PC-3 (cell line): ENCODE results near the gene AMELX. TPM values are rescaled to one million over a fixed set of nuclear protein-coding genes. Genes with fewer than 3 reads are reported as not detected.

Experiments
- ATAC-seq: fragments of 200-7000 bp; cut with Tn5 transposase; 2 replicates; pipeline ENCODE4 v1.9.1; 2020; ENCODE audit warnings: mild to moderate bottlenecking, moderate library complexity
- BruUV-seq: library from RNA; stranded (reverse); fragments of 400-500 nt; replicated peaks from 2 replicates; lab custom pipeline; 2021; lab: Mats Ljungman, UMichigan
- CTCF ChIA-PET: fragments of 300-600 bp; sonication (Branson Sonifier 250); formaldehyde crosslinking; loops from one replicate; lab custom pipeline; 2022; ENCODE audit warnings: antibody characterized with exemption; lab: Charles Lee
- POLR2A ChIA-PET: fragments of 300-600 bp; sonication (Branson Sonifier 250); formaldehyde crosslinking; loops from one replicate; lab custom pipeline; 2022; ENCODE audit warnings: antibody characterized with exemption; ENCODE audit not compliant: unreplicated experiment; lab: Charles Lee
- DNase-seq: peaks from one replicate; pipeline ENCODE4 v3.0.0-alpha.2; 2015
- H2AFZ ChIP-seq: fragments of 300-600 bp; sonication (generic); 2 replicates; pipeline ENCODE4 v1.6.0; 2016; ENCODE audit warnings: antibody characterized with exemption, low read length
- H3F3A ChIP-seq: fragments of 300-600 bp; sonication (generic); one replicate; pipeline ENCODE4 v1.6.0; 2017; ENCODE audit warnings: antibody characterized with exemption, low read length, control low read depth, mild to moderate bottlenecking; ENCODE audit not compliant: unreplicated experiment
- H3K27ac ChIP-seq: fragments of 300-600 bp; sonication (generic); 2 replicates; pipeline ENCODE4 v1.5.1; 2016; ENCODE audit warnings: mild to moderate bottlenecking, low read length
- H3K27me3 ChIP-seq: fragments of 300-600 bp; sonication (generic); 2 replicates; pipeline ENCODE4 v1.6.1; 2016; ENCODE audit warnings: low read length, mixed read lengths
- H3K36me3 ChIP-seq: fragments of 300-600 bp; sonication (generic); 2 replicates; pipeline ENCODE4 v1.6.1; 2016; ENCODE audit warnings: low read depth, mixed run types, low read length, mixed read lengths
- H3K4me1 ChIP-seq: fragments of 300-600 bp; sonication (generic); 2 replicates; pipeline ENCODE4 v1.5.1; 2016; ENCODE audit warnings: low read length; ENCODE audit not compliant: insufficient read depth
- H3K4me2 ChIP-seq: fragments of 300-600 bp; sonication (generic); 2 replicates; pipeline ENCODE4 v1.6.0; 2016; ENCODE audit warnings: low read length
- H3K4me3 ChIP-seq: fragments of 300-600 bp; sonication (generic); 2 replicates; pipeline ENCODE4 v1.5.1; 2016; ENCODE audit warnings: mild to moderate bottlenecking, low read length, mixed read lengths
- H3K79me2 ChIP-seq: fragments of 300-600 bp; sonication (generic); 2 replicates; pipeline ENCODE4 v1.6.1; 2017; ENCODE audit warnings: low read length, mixed read lengths
- H3K9ac ChIP-seq: fragments of 300-600 bp; sonication (generic); 2 replicates; pipeline ENCODE4 v1.6.0; 2016; ENCODE audit warnings: mild to moderate bottlenecking, low read length
- H3K9me2 ChIP-seq: fragments of 300-600 bp; sonication (generic); replicated peaks from 2 replicates; pipeline ENCODE4 v1.6.1; 2016; ENCODE audit warnings: mixed run types, low read length, mixed read lengths
- H3K9me3 ChIP-seq: fragments of 300-600 bp; sonication (generic); 2 replicates; pipeline ENCODE4 v1.6.1; 2016; ENCODE audit warnings: low read length, mixed read lengths
- H4K20me1 ChIP-seq: fragments of 300-600 bp; sonication (generic); 2 replicates; pipeline ENCODE4 v1.6.1; 2016; ENCODE audit warnings: low read length, mixed read lengths
- CTCF ChIP-seq: fragments of 300-600 bp; sonication (generic); conservative IDR thresholded peaks from 2 replicates; pipeline ENCODE4 v1.5.1; 2017; ENCODE audit warnings: antibody characterized with exemption, low read depth, mild to moderate bottlenecking, low read length
- EZH2 ChIP-seq: fragments of 300-600 bp; sonication (generic); IDR thresholded peaks from one replicate; pipeline ENCODE4 v1.6.1; 2017; ENCODE audit warnings: antibody characterized with exemption, mild to moderate bottlenecking, low read length; ENCODE audit not compliant: unreplicated experiment
- EZH2phosphoT487 ChIP-seq: fragments of 300-600 bp; sonication (generic); IDR thresholded peaks from 2 replicates; pipeline ENCODE4 v1.6.1; 2018; ENCODE audit warnings: mild to moderate bottlenecking, antibody characterized with exemption, low read length, borderline replicate concordance
- intact Hi-C: fragments of 100-400 bp; cut with micrococcal nuclease; formaldehyde crosslinking; loops from 2 replicates; pipeline ENCODE4 v1.9.0; 2023
- total RNA-seq: library from RNA; depleted of rRNA; stranded (reverse); fragments of >200 nt; gene quantifications from 2 replicates; pipeline ENCODE4 v1.2.3, GENCODE V29; 2014

AMELX gene
- total RNA-seq, 1 experiment from 2014 or later: not detected

DNA sequence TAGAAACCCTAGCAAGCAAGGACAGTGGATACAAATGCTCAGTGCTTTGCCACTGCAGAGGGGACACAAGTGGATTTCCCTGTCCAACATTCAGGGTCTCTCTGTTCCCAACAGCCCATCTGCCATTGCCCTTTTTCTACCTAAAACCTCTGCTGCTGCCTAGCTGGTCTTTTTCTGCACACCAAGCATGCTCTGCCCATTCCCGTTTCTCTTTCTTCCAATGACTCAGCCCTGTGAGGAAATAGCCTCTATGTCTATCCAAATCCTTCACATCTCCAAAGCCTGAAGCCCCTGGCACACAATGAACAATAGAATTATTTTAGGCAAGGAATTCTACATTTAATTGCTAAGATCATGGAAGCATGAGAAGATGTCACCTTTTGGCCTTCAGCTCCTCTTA, 5.7 kb upstream of the AMELX start:
- Histone ChIP-seq H2AFZ (no peak overlapping the region), H3K9me3 (no peaks in the 10 kb centered on the region), H3K4me2 (no peak overlapping the region), H3K9me2 (no peaks in the 10 kb centered on the region), H3K27ac (no peak overlapping the region), H3K4me3 (no peak overlapping the region), H3K27me3 (no peaks in the 10 kb centered on the region), H3K9ac (no peak overlapping the region), H3K36me3 (no peaks in the 10 kb centered on the region), H3K4me1 (no peaks in the 10 kb centered on the region), H3F3A (no peaks in the 10 kb centered on the region), H4K20me1 (no peaks in the 10 kb centered on the region), H3K79me2 (no peaks in the 10 kb centered on the region)
- no peak for DNase-seq
- no TSS peak for BruUV-seq
- POLR2A ChIA-PET: no interaction called here
- CTCF ChIA-PET: no interaction called here
- no peak for ATAC-seq
- no peak for TF ChIP-seq CTCF
- no peak for TF ChIP-seq EZH2
- no peak for TF ChIP-seq EZH2phosphoT487
- intact Hi-C loops: no loop called here

- no peaks in the 10 kb centered on the region for H3F3A ChIP-seq
- H3K4me2 ChIP-seq: no peak overlapping the region
- no peaks in the 10 kb centered on the region for H3K27me3 ChIP-seq
- no peaks in the 10 kb centered on the region for H3K36me3 ChIP-seq
- ChIA-PET POLR2A (no interaction called here), CTCF (no interaction called here)
- no peaks in the 10 kb centered on the region for H3K9me2 ChIP-seq
- no peak overlapping the region for H2AFZ ChIP-seq
- ATAC-seq (no peak), DNase-seq (no peak)
- intact Hi-C loops: no loop called here
- no peak overlapping the region for H3K9ac ChIP-seq
- no peaks in the 10 kb centered on the region for H3K79me2 ChIP-seq
- no peak overlapping the region for H3K27ac ChIP-seq
- no peak overlapping the region for H3K4me3 ChIP-seq
- no peaks in the 10 kb centered on the region for H4K20me1 ChIP-seq
- no TSS peak for BruUV-seq
- H3K4me1 ChIP-seq: no peaks in the 10 kb centered on the region
- TF ChIP-seq EZH2 (no peak), EZH2phosphoT487 (no peak), CTCF (no peak)
- H3K9me3 ChIP-seq: no peaks in the 10 kb centered on the region
Observed at GRCh38 chrX:11290416-11291102, 2.7 kb upstream of the AMELX start.

DNA sequence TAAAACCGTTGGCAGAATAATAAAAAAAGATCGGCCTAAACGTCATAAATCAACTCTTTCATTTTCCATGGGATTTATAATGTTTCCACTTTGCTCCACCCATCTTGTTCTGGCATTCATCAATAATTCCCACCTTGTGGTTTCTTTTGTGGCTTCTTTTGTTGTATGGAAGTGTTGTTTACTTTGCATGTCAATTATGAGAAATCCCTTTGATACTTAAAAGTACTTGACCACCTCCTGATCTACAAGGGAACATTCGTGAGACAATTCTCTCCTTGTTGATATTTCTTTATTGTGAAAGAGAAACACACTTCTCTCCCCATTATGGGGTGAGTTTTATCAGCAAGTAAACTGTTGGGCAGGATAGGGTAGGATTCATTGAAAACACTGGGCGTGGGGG, 2.8 kb downstream of the AMELX start:
- POLR2A ChIA-PET: no interaction called here
- intact Hi-C loops: no loop called here

More for the DNA sequence above, 2.8 kb downstream of the AMELX start:
- no peaks in the 10 kb centered on the region for H3K9me2 ChIP-seq
- H2AFZ ChIP-seq: no peak overlapping the region
- ATAC-seq: no peak
- H3K4me1 ChIP-seq: no peaks in the 10 kb centered on the region
- H3K27me3 ChIP-seq: no peaks in the 10 kb centered on the region
- CTCF ChIA-PET: no interaction called here
- no peak overlapping the region for H3K9ac ChIP-seq
- DNase-seq: no peak
- no peaks in the 10 kb centered on the region for H3K79me2 ChIP-seq
- H3K4me2 ChIP-seq: no peak overlapping the region
- BruUV-seq: no TSS peak
- H3K27ac ChIP-seq: no peak overlapping the region
- no peaks in the 10 kb centered on the region for H3K36me3 ChIP-seq
- H3F3A ChIP-seq: no peaks in the 10 kb centered on the region
- no peaks in the 10 kb centered on the region for H4K20me1 ChIP-seq
- TF ChIP-seq CTCF (no peak), EZH2 (no peak), EZH2phosphoT487 (no peak)
- H3K4me3 ChIP-seq: no peak overlapping the region
- no peaks in the 10 kb centered on the region for H3K9me3 ChIP-seq
